Measurements from ENCODE around the gene A4GNT.
"Not testable (repeated sequence)": the region's sequence is repeated elsewhere in the genome, so short reads cannot be mapped to it uniquely, and the experiment has no call there.

Gene A4GNT

DNA sequence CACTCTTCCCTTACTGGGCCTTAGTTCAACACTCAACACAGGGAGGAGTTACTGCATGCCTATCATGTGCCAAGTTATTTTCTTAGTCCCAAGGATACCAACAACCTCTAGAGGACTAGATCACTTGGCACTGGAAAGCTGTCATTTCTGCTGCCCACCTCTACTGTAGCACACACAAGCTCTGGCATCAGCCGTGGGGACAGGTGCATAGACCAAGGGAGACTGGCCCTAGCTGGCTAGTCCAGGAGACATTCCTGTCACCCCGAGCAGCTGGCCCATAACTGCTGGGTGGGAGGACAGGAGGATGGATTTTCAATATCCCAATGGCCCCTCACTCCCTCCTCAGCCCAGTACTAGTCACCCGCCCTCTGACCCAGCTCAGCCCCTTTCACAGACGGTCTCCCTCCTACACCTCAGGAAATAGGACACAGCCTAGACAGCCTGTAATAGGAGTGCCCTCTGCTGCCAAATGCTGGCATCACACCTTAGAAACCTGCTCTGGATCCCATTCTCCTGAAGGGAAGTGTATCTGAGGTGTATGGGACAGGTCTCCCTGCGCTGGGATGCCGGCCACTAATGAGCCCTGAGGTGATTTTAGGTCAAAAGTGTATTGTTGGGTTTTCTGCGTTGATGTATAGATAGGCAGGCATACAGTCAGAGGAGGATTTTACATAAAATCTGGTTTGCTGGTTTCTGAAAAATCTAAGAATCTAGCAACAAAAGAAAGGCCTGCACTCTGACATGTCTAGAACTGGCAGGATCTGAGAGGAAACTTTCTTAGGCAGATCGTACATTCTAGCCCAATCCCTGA is 13.4 kb downstream of the A4GNT start:
- peak; percentile 58 for DNase-seq

- DNase-seq, result no peak
Observed at GRCh38 chr3:138114988-138115971, 16.9 kb downstream of the A4GNT start, which contains the start of gene DZIP1L. DZIP1L (minus strand) TSS chr3:138115608; CDS start chr3:138103971, 11,637 bp downstream.

DNA sequence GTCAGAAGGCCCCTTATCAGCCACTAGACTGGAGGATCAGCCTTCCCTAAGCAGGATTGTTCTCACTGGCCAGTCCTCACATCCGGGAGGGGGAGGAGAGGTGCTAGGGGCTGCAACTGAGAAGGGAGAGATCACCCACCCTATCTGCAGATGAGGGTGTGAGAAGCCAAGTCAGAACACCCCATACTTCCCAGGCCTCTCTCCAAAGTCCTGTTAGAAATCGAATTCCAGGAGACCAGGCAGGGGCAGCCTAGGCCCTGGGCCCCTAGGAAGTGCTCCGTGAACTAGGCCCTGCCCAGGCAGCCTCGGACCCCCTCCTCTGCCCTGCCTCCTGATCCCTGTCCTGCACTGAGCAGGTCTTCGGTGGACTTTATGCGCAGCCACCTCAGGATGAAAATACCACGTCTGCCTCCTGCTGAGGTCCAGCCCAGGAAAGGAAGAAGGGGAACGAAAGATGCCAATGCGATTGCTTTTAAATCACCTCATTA is 17.7 kb downstream of the A4GNT start:
- no peak for DNase-seq

- DNase-seq, result no peak
Observed at GRCh38 chr3:138113326-138113725, 18.9 kb downstream of the A4GNT start.

GRCh38 chr3:138112362-138112761 is 19.8 kb downstream of the A4GNT start:
- DNase-seq, result no peak

GRCh38 chr3:138105598-138105997 is 26.6 kb downstream of the A4GNT start:
- no peak for DNase-seq

DNA sequence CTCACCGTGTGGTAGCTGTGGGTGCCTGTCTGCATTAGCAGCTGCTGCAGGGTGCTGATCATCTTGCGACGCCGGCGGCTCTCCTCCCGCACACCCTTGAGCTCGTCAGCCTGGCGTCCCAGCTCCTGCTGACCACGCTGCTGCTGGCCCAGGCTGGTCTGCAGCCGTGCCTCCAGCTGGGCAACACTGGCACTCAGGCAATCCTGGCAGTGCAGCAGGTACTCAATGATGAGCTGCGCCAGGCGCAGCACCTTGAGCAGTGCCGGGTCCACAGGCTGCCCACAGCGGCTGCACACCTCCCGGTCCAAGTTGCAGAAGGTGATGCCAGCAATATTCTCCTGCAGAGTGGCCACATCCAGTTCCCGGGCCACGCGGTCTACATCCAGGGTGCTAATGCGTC is 28.7 kb downstream of the A4GNT start:
- no peak for DNase-seq

DNA sequence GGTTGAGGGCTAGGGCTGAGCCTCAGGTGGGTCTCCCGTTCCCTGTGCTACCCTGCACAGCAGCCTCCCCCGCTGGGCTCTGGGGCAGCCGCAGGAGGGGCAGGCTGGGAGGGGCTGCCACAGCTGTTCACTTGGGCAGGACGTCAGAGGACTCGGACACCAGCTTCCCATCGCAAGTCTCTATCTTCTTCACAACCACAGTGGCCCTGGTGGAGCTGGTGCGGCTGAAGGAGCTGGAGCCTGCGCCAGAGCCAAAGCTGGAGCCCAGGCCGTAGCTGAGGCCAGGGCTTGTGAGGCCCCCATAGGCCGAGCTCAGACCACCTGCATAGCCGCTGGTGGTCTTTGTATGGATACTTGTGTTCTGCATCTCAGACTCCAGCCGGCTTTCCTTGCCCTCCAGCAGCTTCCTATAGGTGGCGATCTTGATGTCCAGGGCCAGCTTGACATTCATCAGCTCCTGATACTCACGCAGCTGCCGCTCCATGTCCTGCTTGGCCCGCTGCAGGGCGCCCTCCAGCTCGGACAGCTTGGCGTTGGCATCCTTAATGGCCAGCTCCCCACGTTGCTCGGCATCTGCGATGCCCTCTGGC is 30.7 kb downstream of the A4GNT start:
- not testable (repeated sequence) for DNase-seq

- DNase-seq, result no peak
Observed at GRCh38 chr3:138099417-138099816, 32.8 kb downstream of the A4GNT start.

GRCh38 chr3:138097192-138098172 is 34.7 kb downstream of the A4GNT start:
- DNase-seq, result no peak

GRCh38 chr3:138093721-138094120 is 38.5 kb downstream of the A4GNT start:
- no peak for DNase-seq

DNA sequence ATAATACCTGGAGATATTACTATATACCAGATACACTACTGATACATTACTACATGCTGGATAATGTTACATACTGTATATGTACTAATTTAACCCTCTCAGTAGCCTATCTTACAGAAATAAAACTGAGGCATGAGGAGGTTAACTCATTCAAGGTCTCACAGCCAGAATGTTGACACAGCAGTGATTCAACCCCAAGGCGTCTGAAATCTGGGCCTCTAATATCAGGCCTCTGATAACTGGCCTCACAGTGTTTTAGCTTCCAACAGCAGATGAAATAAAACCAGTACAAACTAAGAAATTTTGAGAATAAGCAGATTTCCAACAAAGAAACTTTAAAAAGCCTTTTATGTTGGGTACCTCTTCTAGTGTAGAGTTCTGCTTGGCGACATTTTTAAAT is 40.2 kb downstream of the A4GNT start:
- DNase-seq, result no peak

GRCh38 chr3:138089091-138089490 is 43.1 kb downstream of the A4GNT start:
- no peak for DNase-seq

DNA sequence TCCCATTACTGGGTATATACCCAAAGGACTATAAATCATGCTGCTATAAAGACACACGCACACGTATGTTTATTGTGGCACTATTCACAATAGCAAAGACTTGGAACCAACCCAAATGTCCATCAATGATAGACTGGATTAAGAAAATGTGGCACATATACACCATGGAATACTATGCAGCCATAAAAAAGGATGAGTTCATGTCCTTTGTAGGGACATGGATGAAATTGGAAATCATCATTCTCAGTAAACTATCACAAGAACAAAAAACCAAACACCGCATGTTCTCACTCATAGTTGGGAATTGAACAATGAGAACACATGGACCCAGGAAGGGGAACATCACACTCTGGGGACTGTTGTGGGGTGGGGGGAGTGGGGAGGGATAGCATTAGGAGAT is 46.4 kb downstream of the A4GNT start:
- not testable (repeated sequence) for DNase-seq

DNA sequence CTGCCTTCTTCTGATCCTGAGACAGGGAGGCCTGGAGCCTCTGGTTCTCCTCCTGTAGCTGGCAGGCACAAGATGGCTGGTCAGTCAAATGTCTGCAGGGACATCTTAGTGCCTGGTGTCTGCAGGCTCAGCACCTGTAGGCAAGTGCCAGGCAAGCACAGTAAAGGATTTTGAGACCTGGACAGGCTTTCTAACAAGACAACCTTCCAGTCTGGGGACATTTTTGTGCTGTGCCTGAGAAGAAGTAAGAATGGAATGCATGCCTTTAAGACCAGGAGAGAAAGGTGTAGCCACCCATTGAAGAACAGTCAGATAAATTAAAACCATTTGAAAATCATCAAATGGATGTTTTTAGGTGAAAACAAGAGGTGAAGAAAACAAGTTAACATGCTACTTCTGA is 48.0 kb downstream of the A4GNT start:
- DNase-seq, result no peak

GRCh38 chr3:138082992-138083386 is 49.2 kb downstream of the A4GNT start:
- DNase-seq, result no peak

DNA sequence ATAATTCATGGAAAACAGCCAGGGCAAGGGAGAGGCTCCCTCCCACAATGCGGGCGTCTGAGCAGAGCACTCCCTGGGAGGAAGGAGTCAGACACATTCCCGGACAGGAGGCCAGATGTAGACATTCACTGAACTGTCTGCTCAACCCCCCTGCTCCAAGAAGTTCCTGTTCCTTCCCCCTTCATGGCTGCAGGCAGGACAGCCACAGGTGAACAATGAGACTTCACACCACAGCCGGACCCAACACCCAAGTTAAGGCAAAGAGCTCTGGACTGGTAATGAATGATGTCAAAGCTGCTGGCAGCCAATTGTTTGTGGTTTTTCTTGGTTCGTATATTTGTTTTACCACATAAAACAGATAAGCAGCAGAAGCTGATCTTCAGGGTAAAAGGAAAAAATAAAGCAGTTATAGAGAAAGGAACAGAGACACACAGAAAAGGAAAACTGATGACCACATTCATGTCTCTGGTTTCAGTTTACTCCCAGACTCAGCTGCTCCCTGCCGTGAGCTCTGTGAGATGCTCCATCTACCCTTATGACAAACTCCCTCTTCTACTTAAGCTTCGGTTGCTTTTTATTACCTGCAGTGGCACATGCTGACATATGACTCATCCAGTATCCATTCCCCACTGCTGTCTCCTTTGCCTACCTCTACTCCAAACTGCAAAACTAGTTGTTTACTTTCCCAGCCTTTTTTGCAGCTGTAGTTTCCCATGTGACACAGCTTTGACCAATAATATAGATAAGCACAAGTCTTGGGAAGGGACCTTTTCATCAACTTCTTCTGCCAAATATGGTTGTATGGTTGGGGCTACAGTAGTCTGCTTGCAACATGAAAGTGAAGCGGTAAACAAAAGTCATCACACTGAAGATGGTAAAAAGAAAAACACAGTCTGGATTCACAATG is 49.9 kb downstream of the A4GNT start:
- DNase-seq, result peak; percentile 75

- DNase-seq, result no peak
Observed at GRCh38 chr3:138081371-138082084, 50.7 kb downstream of the A4GNT start.

DNA sequence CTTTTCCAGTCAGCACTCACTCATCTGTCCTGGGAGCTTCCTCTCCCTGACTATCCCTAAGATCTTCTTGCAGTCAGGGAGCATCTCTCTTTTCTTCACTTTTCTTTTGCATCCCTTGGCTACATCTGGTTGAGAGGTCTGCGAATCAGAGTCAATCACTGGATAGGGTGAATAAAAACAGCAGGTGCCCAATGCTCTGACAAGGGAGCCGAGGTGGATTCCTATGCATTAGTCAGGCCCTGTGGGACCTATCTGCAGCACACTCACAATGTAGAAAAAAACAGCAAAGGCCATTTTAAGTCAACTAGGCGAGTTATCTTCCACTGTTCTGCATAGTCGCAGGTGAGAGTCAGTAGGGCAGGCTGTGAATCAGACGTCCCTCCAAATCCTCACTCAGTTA is 52.3 kb downstream of the A4GNT start:
- DNase-seq, result no peak

DNA sequence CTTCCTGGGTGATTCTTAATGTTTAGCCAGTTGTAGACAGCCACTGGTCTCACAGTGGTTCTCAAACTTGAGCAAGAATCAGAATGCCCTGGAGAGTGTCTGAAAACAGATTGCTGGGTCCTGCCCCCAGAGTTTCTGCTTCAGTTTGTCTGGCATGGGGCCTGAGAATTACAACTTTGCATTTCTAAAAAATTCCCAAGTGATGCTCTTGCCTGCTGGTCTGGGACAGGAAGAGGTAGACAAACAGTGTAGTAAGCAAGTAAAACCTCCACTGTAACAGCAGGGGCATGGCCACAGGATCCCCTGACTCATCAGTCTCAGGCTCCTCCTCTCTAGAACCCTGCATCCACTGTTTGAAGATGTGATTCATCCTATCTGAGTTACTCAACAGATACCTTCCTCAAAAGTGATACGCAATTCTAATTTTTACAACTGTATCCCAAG is 53.3 kb downstream of the A4GNT start:
- DNase-seq, result no peak
